C4-2B (cell line): Measurements from ENCODE around the gene UHRF1.

ENCODE experiments used
- ZFX ChIP-seq: fragments of 450-650 bp; IDR thresholded peaks from 2 replicates; pipeline ENCODE4 v1.6.1; 2017
- TF ChIP-seq, protein P1 (sequence below): fragments of 450-650 bp; conservative IDR thresholded peaks from 2 replicates; pipeline ENCODE4 v1.5.1; 2017; ENCODE audit warnings: mild to moderate bottlenecking

GRCh38 chr19:5003781-5004180 lies 94.5 kb downstream of the UHRF1 start:
- TF ChIP-seq, protein P1, sequence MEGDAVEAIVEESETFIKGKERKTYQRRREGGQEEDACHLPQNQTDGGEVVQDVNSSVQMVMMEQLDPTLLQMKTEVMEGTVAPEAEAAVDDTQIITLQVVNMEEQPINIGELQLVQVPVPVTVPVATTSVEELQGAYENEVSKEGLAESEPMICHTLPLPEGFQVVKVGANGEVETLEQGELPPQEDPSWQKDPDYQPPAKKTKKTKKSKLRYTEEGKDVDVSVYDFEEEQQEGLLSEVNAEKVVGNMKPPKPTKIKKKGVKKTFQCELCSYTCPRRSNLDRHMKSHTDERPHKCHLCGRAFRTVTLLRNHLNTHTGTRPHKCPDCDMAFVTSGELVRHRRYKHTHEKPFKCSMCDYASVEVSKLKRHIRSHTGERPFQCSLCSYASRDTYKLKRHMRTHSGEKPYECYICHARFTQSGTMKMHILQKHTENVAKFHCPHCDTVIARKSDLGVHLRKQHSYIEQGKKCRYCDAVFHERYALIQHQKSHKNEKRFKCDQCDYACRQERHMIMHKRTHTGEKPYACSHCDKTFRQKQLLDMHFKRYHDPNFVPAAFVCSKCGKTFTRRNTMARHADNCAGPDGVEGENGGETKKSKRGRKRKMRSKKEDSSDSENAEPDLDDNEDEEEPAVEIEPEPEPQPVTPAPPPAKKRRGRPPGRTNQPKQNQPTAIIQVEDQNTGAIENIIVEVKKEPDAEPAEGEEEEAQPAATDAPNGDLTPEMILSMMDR = no peak
- TF ChIP-seq ZFX = no peak
